ENCODE data around the gene HPN.

DNA sequence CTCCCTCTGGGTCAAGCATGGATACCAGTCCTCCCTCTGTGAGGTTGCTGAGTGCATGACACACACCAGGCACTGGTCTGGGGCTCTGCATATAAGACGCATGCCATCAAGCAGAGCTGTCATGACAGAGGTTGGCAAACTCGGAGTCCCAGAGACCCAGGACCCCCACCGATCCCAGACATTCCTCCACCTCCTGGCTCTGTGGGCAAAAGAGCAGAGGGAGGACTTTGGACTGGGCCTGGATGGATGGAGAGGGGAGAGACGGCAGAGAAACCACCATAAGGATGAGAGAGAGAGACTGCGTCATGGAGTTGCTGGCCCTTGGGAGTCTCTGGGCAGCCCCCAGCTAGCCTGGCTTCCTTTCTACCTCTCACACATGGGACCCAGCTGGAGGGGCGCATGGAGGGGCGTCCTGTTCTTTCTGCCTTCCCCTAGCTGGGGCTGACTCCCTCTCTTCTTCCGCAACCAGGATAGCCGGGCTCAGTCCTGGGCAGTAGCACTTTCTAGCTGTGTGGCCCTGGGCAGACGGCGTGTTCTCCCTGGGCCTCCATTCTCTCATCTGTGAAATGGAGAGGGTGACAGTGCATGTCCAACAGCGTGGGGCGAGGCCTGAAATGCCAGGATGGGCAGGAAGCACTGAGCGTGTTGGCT lies 1.6 kb downstream of the HPN start:
- TF ChIP-seq, protein P1, sequence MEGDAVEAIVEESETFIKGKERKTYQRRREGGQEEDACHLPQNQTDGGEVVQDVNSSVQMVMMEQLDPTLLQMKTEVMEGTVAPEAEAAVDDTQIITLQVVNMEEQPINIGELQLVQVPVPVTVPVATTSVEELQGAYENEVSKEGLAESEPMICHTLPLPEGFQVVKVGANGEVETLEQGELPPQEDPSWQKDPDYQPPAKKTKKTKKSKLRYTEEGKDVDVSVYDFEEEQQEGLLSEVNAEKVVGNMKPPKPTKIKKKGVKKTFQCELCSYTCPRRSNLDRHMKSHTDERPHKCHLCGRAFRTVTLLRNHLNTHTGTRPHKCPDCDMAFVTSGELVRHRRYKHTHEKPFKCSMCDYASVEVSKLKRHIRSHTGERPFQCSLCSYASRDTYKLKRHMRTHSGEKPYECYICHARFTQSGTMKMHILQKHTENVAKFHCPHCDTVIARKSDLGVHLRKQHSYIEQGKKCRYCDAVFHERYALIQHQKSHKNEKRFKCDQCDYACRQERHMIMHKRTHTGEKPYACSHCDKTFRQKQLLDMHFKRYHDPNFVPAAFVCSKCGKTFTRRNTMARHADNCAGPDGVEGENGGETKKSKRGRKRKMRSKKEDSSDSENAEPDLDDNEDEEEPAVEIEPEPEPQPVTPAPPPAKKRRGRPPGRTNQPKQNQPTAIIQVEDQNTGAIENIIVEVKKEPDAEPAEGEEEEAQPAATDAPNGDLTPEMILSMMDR (IDR thresholded peaks at IDR 0.05) = no peak
- TF ChIP-seq POLR2A (IDR thresholded peaks at IDR 0.05) (no peak), EP300 (IDR thresholded peaks at IDR 0.05) (no peak)

All from tibial nerve (tissue), 4 donors.